ENCODE data around the gene SIPA1L2. TPM values are rescaled to one million over a fixed set of nuclear protein-coding genes. Genes with fewer than 3 reads are reported as not detected.

Gene SIPA1L2
- total RNA-seq, 3 donors from 2014 or later = 16.3 to 46.9 (median 35.9) TPM

- no peaks in the 10 kb centered on the region for H3K27me3 ChIP-seq
- H3K27ac ChIP-seq = no peak overlapping the region
- no peak for DNase-seq (ENCODE audit: low spot score in 2 of 2)
- intact Hi-C loops (cut with DNase I; ENCODE audit: low total_unique reads) = no loop called here
- H3K9me3 ChIP-seq = no peaks in the 10 kb centered on the region
- no peak for TF ChIP-seq POLR2AphosphoS5 (IDR thresholded peaks at IDR 0.05)
- H3K4me3 ChIP-seq = no peak overlapping the region
- H3K36me3 ChIP-seq = no peaks in the 10 kb centered on the region
- no peaks in the 10 kb centered on the region for H3K4me1 ChIP-seq
These were observed 35.2 kb upstream of the SIPA1L2 start for GRCh38 chr1:232664844-232665777.

- Histone ChIP-seq H3K36me3 (no peaks in the 10 kb centered on the region), H3K27ac (no peak overlapping the region), H3K27me3 (no peaks in the 10 kb centered on the region), H3K9me3 (no peaks in the 10 kb centered on the region), H3K4me1 (no peaks in the 10 kb centered on the region), H3K4me3 (no peak overlapping the region)
- no peak for DNase-seq (ENCODE audit: low spot score in 2 of 2)
- TF ChIP-seq CTCF (IDR thresholded peaks at IDR 0.05) (no peak), POLR2AphosphoS5 (IDR thresholded peaks at IDR 0.05) (no peak), POLR2A (IDR thresholded peaks at IDR 0.05) (no peak)
- intact Hi-C loops (cut with DNase I; ENCODE audit: low total_unique reads) = no loop called here
These were observed 33.0 kb upstream of the SIPA1L2 start for GRCh38 chr1:232662910-232663309.

GRCh38 chr1:232658386-232658785, 28.5 kb upstream of the SIPA1L2 start:
- H3K36me3 ChIP-seq = no peaks in the 10 kb centered on the region
- H3K4me3 ChIP-seq = no peak overlapping the region
- no peak for TF ChIP-seq CTCF (IDR thresholded peaks at IDR 0.05)
- no peak overlapping the region for H3K27ac ChIP-seq
- no peaks in the 10 kb centered on the region for H3K4me1 ChIP-seq
- no peaks in the 10 kb centered on the region for H3K9me3 ChIP-seq
- H3K27me3 ChIP-seq = no peaks in the 10 kb centered on the region
- DNase-seq (ENCODE audit: low spot score in 2 of 2) = no peak
- intact Hi-C loops (cut with DNase I; ENCODE audit: low total_unique reads) = no loop called here

- TF ChIP-seq POLR2AphosphoS5 (IDR thresholded peaks at IDR 0.05) = no peak
- no peak for TF ChIP-seq CTCF (IDR thresholded peaks at IDR 0.05)
- no peak for TF ChIP-seq POLR2A (IDR thresholded peaks at IDR 0.05)
- Histone ChIP-seq H3K9me3 (no peaks in the 10 kb centered on the region), H3K4me1 (no peaks in the 10 kb centered on the region), H3K4me3 (no peak overlapping the region), H3K27ac (no peak overlapping the region), H3K36me3 (no peaks in the 10 kb centered on the region), H3K27me3 (no peaks in the 10 kb centered on the region)
- DNase-seq (ENCODE audit: low spot score in 2 of 2) = no peak
- intact Hi-C loops (cut with DNase I; ENCODE audit: low total_unique reads) = no loop called here
These were observed 27.6 kb upstream of the SIPA1L2 start for GRCh38 chr1:232657426-232658005.

- TF ChIP-seq POLR2AphosphoS5 (IDR thresholded peaks at IDR 0.05) (no peak), POLR2A (IDR thresholded peaks at IDR 0.05) (no peak), CTCF (IDR thresholded peaks at IDR 0.05) (no peak)
- H3K27ac ChIP-seq = no peak overlapping the region
- H3K27me3 ChIP-seq = no peaks in the 10 kb centered on the region
- no peak overlapping the region for H3K4me3 ChIP-seq
- intact Hi-C loops (cut with DNase I; ENCODE audit: low total_unique reads) = no loop called here
- DNase-seq (ENCODE audit: low spot score in 2 of 2) = no peak
- H3K4me1 ChIP-seq = no peaks in the 10 kb centered on the region
- no peaks in the 10 kb centered on the region for H3K36me3 ChIP-seq
- no peaks in the 10 kb centered on the region for H3K9me3 ChIP-seq
These were observed 25.8 kb upstream of the SIPA1L2 start for GRCh38 chr1:232655746-232656085.
